Measurements from ENCODE around the gene ANKFN1.

Gene ANKFN1, protein sequence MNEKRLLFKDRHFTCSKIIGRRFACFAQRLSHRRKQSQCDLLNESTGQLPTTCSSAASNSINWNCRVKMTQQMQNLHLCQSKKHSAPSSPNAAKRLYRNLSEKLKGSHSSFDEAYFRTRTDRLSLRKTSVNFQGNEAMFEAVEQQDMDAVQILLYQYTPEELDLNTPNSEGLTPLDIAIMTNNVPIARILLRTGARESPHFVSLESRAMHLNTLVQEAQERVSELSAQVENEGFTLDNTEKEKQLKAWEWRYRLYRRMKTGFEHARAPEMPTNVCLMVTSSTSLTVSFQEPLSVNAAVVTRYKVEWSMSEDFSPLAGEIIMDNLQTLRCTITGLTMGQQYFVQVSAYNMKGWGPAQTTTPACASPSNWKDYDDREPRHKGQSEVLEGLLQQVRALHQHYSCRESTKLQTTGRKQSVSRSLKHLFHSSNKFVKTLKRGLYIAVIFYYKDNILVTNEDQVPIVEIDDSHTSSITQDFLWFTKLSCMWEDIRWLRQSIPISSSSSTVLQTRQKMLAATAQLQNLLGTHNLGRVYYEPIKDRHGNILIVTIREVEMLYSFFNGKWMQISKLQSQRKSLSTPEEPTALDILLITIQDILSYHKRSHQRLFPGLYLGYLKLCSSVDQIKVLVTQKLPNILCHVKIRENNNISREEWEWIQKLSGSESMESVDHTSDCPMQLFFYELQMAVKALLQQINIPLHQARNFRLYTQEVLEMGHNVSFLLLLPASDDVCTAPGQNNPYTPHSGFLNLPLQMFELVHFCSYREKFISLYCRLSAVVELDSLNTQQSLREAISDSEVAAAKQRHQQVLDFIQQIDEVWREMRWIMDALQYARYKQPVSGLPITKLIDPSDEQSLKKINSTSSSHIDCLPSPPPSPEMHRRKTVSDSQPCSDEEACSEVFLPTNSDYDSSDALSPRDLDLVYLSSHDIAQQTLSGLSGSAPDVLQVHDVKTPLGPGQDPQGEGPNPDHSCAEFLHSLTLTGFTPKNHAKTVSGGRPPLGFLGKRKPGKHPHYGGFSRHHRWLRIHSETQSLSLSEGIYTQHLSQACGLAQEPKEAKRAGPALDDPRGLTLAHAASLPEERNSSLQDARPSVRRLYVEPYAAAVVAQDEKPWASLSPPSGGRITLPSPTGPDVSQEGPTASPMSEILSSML

GRCh38 chr17:56152874-56153602, at the start of gene ANKFN1:
Gene ANKFN1, plus strand, starts transcription at chr17:56153475. Its CDS starts 59,193 bp downstream, at chr17:56212668.
- DNase-seq (ENCODE audit: low read depth) = no peak

DNA sequence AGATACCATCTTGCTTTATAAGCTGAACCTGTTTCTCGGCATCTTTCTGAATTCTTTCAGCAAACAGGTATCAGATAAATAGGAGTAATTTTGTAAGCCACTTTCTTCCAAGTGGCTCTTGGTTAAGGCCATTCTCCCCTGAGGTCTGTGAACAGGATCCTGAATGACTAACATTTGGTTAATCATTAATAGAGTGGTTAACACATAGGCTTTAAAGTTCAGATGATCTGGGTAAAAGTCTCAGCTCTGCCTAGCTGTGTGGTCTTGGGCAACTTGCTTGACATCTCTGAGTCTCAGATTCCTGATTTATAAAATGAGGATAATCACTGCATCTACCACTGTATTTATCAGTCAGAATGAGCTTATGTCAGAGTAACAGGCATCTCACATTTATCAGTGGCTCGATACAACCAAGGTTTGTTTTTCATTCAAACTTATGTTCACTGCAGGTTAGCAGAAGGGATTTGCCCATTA, 44.4 kb upstream of the ANKFN1 start:
- DNase-seq (ENCODE audit: low read depth) = no peak

- no peak for DNase-seq (ENCODE audit: low read depth)
These were observed 43.4 kb upstream of the ANKFN1 start for GRCh38 chr17:56109836-56110235.

- DNase-seq (ENCODE audit: low read depth) = no peak
These were observed 42.7 kb upstream of the ANKFN1 start for GRCh38 chr17:56110463-56111135.

GRCh38 chr17:56111706-56112485, 41.4 kb upstream of the ANKFN1 start:
- DNase-seq (ENCODE audit: low read depth) = no peak

GRCh38 chr17:56113486-56113885, 39.8 kb upstream of the ANKFN1 start:
- no peak for DNase-seq (ENCODE audit: low read depth)

- DNase-seq (ENCODE audit: low read depth) = no peak
These were observed 38.8 kb upstream of the ANKFN1 start for GRCh38 chr17:56114469-56114868.

GRCh38 chr17:56119191-56119590, 34.1 kb upstream of the ANKFN1 start:
- no peak for DNase-seq (ENCODE audit: low read depth)

DNA sequence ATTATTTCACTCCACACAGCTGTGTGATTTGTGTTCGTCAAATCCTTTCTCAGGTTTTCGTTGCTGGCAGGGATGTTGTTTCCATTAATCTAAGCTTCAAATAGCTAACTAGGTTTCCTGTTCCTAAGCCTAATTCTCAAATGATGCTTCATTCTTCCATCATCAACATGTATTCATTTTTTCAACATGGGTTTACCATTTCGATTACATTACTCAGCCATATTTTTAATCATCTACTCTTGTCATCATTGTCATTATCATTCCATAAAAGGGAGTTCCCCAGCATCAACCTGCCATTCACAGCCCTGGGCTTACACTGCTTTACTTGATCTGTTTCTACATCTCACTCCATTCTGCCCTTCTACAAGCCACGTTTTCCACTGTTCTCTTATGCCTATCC, 33.3 kb upstream of the ANKFN1 start:
- DNase-seq (ENCODE audit: low read depth) = no peak

GRCh38 chr17:56121191-56122051, 31.9 kb upstream of the ANKFN1 start:
- DNase-seq (ENCODE audit: low read depth) = no peak

- DNase-seq (ENCODE audit: low read depth) = no peak
These were observed 27.1 kb upstream of the ANKFN1 start for GRCh38 chr17:56125830-56126819.

GRCh38 chr17:56130026-56130425, 23.2 kb upstream of the ANKFN1 start:
- DNase-seq (ENCODE audit: low read depth) = no peak

DNA sequence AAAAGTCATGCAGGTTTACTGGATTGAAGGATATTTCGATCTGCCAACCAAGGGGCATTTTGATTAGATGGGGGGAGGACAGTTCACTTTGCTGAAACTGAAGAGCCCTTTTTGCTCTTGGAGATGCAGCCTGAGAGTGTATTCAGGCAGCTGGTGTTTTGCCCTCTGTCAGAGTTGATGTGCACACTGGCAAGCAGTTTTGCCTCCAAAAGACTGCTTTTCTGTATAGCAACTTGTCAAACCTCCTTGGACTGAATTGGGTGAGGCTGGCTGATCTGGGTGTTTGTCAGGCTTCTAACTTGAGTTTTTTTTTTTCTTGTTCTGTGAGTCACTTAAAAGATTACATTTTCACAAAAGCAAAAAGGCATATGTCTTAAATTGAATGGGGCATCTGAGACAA, 22.6 kb upstream of the ANKFN1 start:
- no peak for DNase-seq (ENCODE audit: low read depth)

DNA sequence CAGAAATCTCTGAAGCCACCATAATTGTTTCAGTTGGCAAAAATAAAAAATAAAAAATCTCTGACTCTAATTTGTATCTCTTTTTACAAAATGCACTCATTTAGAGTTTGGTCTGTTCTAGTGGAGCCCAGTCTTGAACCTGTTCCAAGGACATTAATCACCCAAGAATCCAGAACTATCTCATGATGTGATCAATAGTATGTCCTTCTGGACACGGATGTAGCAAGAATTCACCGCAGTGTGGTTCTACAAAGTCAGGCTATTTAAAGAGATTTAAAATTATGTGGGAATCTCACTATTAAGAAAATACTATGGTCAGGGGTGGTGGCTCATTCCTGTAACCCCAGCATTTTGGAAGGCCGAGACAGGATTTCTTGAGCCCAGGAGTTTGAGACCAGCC, 21.8 kb upstream of the ANKFN1 start:
- no peak for DNase-seq (ENCODE audit: low read depth)

- DNase-seq (ENCODE audit: low read depth) = no peak
These were observed 17.0 kb upstream of the ANKFN1 start for GRCh38 chr17:56136301-56136700.

DNA sequence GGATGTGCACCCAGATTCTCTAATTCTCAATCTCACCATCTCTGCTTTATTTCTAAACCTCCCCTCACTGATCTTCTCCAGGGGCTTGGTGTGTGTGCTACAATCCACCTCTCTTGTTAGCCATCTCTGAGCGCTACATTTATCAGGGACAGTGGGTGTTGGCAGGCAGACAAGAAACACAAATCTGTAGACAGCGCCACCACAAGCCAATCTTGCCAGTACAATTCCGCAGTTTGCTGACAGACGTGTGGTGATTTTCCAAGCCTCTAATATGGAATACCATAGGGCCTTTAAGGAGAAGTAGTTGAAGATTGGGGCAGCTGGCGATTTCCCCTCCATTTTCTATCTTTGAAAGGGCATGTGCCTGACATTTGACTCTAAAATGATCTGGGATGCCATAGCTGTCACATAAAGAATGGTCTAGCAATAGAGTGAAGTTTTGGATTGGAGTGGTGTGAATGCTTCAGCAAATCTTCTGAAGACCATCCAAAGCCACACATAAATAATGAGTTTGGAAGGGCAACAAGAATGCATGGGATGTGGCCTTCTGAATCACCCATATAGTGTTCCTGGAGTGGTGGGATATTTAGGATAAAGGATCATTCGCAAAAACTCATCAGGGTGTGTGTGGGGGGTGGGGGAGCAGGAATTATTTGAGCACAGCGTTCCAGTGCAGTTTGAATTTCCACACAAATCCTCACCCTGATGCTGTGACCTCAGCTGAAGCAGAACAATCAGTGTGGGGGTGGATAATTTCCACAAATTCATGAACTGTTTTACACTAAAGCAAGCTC, 12.0 kb upstream of the ANKFN1 start:
- DNase-seq (ENCODE audit: low read depth) = no peak

DNA sequence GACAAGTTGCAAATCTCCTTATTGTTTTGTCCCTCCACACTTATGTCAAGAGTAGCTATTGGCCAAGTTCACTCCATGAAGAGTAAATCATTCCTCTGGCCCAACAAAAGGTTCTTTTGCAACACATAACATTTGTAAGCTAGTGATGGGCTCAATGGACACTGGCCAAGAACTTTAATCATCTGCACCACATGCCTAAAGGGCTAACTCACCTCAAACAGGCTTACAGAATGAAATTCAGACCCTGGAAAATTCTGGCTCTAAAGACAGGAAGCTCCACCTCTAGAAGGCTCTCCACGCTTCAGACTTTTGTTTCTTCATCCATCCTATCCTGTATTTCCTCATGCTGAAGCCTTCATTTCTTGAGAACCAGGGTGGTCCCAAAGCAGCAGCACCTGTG, 10.9 kb upstream of the ANKFN1 start:
- DNase-seq (ENCODE audit: low read depth) = no peak
